Dedifferentiated amniotic fluid mesenchymal stem cell (primary cell): ENCODE data around the gene SPRYD7.
"Not testable (repeated sequence)": the region's sequence is repeated elsewhere in the genome, so short reads cannot be mapped to it uniquely, and the experiment has no call there.

Experiments
- DNase-seq: peaks from one replicate; pipeline ENCODE4 v3.0.0-alpha.2; 2016; ENCODE audit errors: extremely low spot score

SPRYD7 gene

GRCh38 chr13:49932868-49933267 lies 3.3 kb downstream of the SPRYD7 start:
- no peak for DNase-seq

GRCh38 chr13:49932066-49932465 lies 4.1 kb downstream of the SPRYD7 start:
- no peak for DNase-seq

GRCh38 chr13:49927755-49928154 lies 8.4 kb downstream of the SPRYD7 start:
- peak; percentile 29 for DNase-seq

- no peak for DNase-seq
These were observed 10.2 kb downstream of the SPRYD7 start for GRCh38 chr13:49925881-49926418.

- no peak for DNase-seq
These were observed 13.8 kb downstream of the SPRYD7 start for GRCh38 chr13:49922301-49922700.

GRCh38 chr13:49920969-49921368 lies 15.2 kb downstream of the SPRYD7 start:
- not testable (repeated sequence) for DNase-seq

- not testable (repeated sequence) for DNase-seq
These were observed 18.0 kb downstream of the SPRYD7 start for GRCh38 chr13:49918106-49918505.

GRCh38 chr13:49914947-49915346 lies 21.2 kb downstream of the SPRYD7 start:
- no peak for DNase-seq

GRCh38 chr13:49908637-49909036 lies 27.5 kb downstream of the SPRYD7 start:
- no peak for DNase-seq

GRCh38 chr13:49904729-49905456 lies 31.2 kb downstream of the SPRYD7 start:
- DNase-seq, result no peak

GRCh38 chr13:49898792-49899191 lies 37.3 kb downstream of the SPRYD7 start:
- DNase-seq, result no peak

GRCh38 chr13:49897713-49898112 lies 38.4 kb downstream of the SPRYD7 start:
- no peak for DNase-seq

- DNase-seq, result no peak
These were observed 40.3 kb downstream of the SPRYD7 start for GRCh38 chr13:49895826-49896225.

GRCh38 chr13:49893591-49893990 lies 42.5 kb downstream of the SPRYD7 start:
- DNase-seq, result no peak

GRCh38 chr13:49890376-49890775 lies 45.8 kb downstream of the SPRYD7 start:
- no peak for DNase-seq

- no peak for DNase-seq
These were observed 57.5 kb downstream of the SPRYD7 start for GRCh38 chr13:49878682-49879081.

- DNase-seq, result no peak
These were observed 58.4 kb downstream of the SPRYD7 start for GRCh38 chr13:49877629-49878218.

GRCh38 chr13:49874430-49874829 lies 61.7 kb downstream of the SPRYD7 start:
- no peak for DNase-seq

GRCh38 chr13:49869519-49869918 lies 66.6 kb downstream of the SPRYD7 start:
- no peak for DNase-seq

- no peak for DNase-seq
These were observed 68.3 kb downstream of the SPRYD7 start for GRCh38 chr13:49867834-49868233.

GRCh38 chr13:49865218-49865617 lies 70.9 kb downstream of the SPRYD7 start:
- no peak for DNase-seq

GRCh38 chr13:49864509-49864908 lies 71.6 kb downstream of the SPRYD7 start:
- DNase-seq, result no peak
